Osteocyte (in vitro differentiated cells): ENCODE data around the gene SAP30. TPM values are rescaled to one million over a fixed set of nuclear protein-coding genes. Genes with fewer than 3 reads are reported as not detected.

Experiments used
- DNase-seq: peaks from one replicate; pipeline ENCODE4 v3.0.0; 2021; ENCODE audit warnings: mixed read lengths; ENCODE audit not compliant: unreplicated experiment; ENCODE audit errors: extremely low spot score
- H3K27ac Mint-ChIP-seq: one replicate; pipeline ENCODE4 v1.8.0; 2021; ENCODE audit warnings: mild to moderate bottlenecking, mixed read lengths; ENCODE audit not compliant: unreplicated experiment
- H3K27me3 Mint-ChIP-seq: one replicate; pipeline ENCODE4 v1.8.0; 2021; ENCODE audit warnings: mixed read lengths; ENCODE audit not compliant: unreplicated experiment
- H3K36me3 Mint-ChIP-seq: one replicate; pipeline ENCODE4 v1.8.0; 2021; ENCODE audit warnings: mixed read lengths; ENCODE audit not compliant: unreplicated experiment
- H3K4me1 Mint-ChIP-seq: one replicate; pipeline ENCODE4 v1.8.0; 2021; ENCODE audit warnings: mixed read lengths; ENCODE audit not compliant: unreplicated experiment
- H3K4me3 Mint-ChIP-seq: one replicate; pipeline ENCODE4 v1.8.0; 2021; ENCODE audit warnings: mild to moderate bottlenecking, moderate library complexity, mixed read lengths; ENCODE audit not compliant: unreplicated experiment
- H3K9me3 Mint-ChIP-seq: one replicate; pipeline ENCODE4 v1.8.0; 2021; ENCODE audit warnings: mixed read lengths; ENCODE audit not compliant: unreplicated experiment
- total RNA-seq: library from RNA; stranded (reverse); gene quantifications from 2 replicates; pipeline ENCODE4 v1.2.1, GENCODE V29; 2021
- TF ChIP-seq, protein P1 (sequence below): fragments of 200-600 bp; sonication (generic); IDR thresholded peaks from 2 replicates; pipeline ENCODE4 v1.5.0; 2021; ENCODE audit warnings: antibody characterized with exemption, mild to moderate bottlenecking, moderate library complexity

Gene SAP30
- total RNA-seq, 1 donor from 2014 or later = 22.8 TPM

DNA sequence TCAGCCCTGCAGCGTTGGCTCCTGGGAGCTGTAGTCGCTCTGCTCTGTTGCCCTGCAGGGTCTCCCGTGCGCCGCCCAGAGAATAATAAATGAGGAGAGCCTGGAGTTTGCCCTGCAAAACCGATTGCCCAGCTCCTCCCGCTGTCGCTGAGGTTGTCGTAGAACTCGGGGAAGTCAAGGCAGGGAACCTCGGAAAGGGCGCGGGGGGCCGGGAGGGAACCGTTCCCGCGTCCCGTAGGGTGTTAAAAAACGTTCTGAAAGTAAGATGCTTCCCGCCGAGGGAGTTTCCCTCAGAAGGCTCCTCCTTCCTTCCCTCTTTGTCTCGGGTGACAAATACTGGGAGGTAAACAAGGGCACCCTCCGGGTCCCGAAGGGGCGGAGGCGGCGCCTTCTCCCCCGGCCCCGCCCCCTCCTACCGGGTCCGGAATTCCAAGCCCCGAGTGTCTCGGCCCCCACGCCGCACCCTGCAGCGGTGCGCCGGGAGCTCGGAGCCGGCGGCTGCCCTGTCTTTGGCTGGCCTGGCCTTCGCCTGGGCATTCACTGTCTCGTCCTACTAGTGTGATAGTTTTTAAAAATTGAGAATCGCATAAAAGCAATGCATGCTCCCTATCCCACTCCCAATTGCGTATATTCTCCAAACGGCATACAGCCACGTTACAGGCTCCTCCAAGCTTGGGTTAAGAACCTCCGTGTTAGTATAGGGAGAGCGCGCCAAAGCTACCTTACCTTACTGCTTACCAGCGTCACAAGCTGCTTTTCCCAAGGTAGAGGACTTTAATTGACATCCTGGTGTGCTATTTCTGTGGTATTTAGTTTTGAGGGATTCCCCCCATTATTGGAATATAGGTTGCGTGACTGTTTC, 35.6 kb upstream of the SAP30 start:
- no peaks in the 10 kb centered on the region for H3K9me3 Mint-ChIP-seq
- DNase-seq = peak; percentile 89
- TF ChIP-seq, protein P1, sequence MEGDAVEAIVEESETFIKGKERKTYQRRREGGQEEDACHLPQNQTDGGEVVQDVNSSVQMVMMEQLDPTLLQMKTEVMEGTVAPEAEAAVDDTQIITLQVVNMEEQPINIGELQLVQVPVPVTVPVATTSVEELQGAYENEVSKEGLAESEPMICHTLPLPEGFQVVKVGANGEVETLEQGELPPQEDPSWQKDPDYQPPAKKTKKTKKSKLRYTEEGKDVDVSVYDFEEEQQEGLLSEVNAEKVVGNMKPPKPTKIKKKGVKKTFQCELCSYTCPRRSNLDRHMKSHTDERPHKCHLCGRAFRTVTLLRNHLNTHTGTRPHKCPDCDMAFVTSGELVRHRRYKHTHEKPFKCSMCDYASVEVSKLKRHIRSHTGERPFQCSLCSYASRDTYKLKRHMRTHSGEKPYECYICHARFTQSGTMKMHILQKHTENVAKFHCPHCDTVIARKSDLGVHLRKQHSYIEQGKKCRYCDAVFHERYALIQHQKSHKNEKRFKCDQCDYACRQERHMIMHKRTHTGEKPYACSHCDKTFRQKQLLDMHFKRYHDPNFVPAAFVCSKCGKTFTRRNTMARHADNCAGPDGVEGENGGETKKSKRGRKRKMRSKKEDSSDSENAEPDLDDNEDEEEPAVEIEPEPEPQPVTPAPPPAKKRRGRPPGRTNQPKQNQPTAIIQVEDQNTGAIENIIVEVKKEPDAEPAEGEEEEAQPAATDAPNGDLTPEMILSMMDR = no peak
- H3K27me3 Mint-ChIP-seq = no peaks in the 10 kb centered on the region
- peaks cover 12% of the 10 kb centered on the region for H3K36me3 Mint-ChIP-seq
- H3K4me1 Mint-ChIP-seq = peaks cover 42% of the 10 kb centered on the region
- peak overlapping the region; percentile 100 for H3K27ac Mint-ChIP-seq
- peak overlapping the region; percentile 92 for H3K4me3 Mint-ChIP-seq

DNA sequence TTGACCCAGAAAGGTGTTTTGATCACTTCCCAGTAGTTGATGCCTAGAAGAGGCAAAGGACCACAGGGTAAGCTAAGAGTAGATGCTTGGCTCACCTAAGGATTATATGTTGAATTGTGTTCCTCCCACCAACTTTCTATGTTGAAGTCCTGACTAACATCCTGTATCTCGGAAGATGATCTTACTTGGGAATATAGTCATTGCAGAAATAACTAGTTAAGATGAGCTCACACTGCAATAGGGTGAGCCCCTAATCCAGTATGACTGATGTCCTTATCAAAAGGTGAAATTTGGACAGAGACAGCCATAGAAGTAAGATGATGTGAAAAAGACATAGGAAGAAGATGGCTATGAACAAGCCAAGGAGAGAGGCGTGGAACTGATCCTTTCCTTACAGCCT, 33.3 kb upstream of the SAP30 start:
- Mint-ChIP-seq H3K4me1 (peaks cover 26% of the 10 kb centered on the region), H3K27ac (no peak overlapping the region), H3K27me3 (no peaks in the 10 kb centered on the region), H3K4me3 (no peak overlapping the region), H3K9me3 (no peaks in the 10 kb centered on the region), H3K36me3 (no peaks in the 10 kb centered on the region)
- TF ChIP-seq, protein P1 = no peak
- DNase-seq = no peak

DNA sequence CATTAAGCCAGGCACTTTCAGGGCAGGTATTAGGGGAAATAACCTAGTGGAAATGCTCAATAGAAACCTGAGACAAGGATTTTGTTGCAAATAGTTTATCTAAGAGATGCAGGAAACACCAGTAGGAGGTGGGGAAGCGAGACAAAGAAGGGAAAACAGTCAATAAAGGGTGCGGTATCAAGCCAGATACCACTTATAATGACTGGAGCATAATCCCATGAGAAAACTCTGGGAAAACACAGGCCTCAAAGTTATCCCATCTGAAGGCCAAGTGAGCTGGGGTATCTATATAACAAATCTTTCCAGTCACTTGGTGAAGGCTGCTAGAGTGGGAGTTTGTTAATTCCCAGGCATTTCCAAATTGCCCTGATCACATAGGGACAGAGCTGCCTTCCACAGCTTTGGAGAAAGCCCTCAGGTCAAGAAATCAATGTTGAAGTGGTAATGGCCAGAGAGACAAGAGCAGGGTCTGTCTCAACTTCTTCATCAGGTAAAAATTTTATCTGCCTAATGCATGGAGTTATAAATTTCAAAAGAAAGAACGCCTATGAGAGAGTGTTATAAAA, 26.8 kb upstream of the SAP30 start:
- H3K9me3 Mint-ChIP-seq = no peaks in the 10 kb centered on the region
- H3K27me3 Mint-ChIP-seq = no peaks in the 10 kb centered on the region
- no peaks in the 10 kb centered on the region for H3K36me3 Mint-ChIP-seq
- no peak overlapping the region for H3K4me3 Mint-ChIP-seq
- no peak overlapping the region for H3K27ac Mint-ChIP-seq
- TF ChIP-seq, protein P1 = no peak
- H3K4me1 Mint-ChIP-seq = peaks cover 14% of the 10 kb centered on the region
- DNase-seq = no peak

DNA sequence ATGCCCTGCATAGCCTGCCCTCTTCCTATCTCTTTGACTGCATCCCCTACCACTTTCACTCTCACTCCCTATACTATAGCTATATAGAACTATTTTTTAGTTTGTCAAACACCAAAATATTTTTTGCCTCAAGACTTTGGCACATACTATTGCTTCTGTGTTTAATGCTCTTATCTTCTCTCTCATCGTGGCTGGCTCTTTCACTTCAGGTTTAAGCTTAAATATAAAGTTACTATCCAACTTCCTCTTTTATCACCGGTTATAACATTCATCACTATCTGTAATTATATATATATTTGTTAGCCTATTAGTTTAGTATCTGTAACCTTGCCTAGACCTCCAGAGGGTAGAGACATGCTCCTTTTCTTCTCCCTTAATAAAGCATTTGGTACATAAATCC, 25.1 kb upstream of the SAP30 start:
- Mint-ChIP-seq H3K4me3 (no peak overlapping the region), H3K27me3 (no peaks in the 10 kb centered on the region), H3K36me3 (no peaks in the 10 kb centered on the region), H3K27ac (peak overlapping the region; percentile 6), H3K9me3 (no peaks in the 10 kb centered on the region), H3K4me1 (peaks cover 14% of the 10 kb centered on the region)
- TF ChIP-seq, protein P1 = no peak
- no peak for DNase-seq

DNA sequence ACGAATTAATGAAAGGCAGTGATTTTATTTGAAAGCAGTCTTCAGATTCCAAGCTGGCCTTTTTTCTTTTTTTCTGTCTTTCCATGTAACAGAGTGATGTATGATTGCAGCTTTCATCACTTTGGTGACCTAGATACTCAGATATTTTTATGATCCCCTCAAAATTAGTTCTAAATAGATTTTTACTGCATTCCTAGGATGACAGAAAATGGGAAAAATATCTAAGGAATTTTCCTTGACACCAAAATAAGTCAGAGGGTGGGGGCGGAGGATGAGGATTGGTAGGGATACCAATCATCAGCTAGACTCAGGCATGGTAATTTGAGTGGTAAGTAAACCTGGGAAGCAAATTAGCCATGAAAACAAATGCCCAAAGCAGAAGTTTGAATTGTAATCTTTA, 24.7 kb upstream of the SAP30 start:
- H3K27ac Mint-ChIP-seq = peak overlapping the region; percentile 6
- H3K36me3 Mint-ChIP-seq = no peaks in the 10 kb centered on the region
- no peak overlapping the region for H3K4me3 Mint-ChIP-seq
- no peak for DNase-seq
- no peaks in the 10 kb centered on the region for H3K9me3 Mint-ChIP-seq
- no peaks in the 10 kb centered on the region for H3K27me3 Mint-ChIP-seq
- H3K4me1 Mint-ChIP-seq = peaks cover 14% of the 10 kb centered on the region
- TF ChIP-seq, protein P1 = no peak
